K562 (cell line): ENCODE data around the gene MDK. TPM values are rescaled to one million over a fixed set of nuclear protein-coding genes. Genes with fewer than 3 reads are reported as not detected.

Source experiments
- ATAC-seq: fragments of 200-7000 bp; cut with Tn5 transposase; 3 replicates; pipeline ENCODE4 v1.9.1; 2020; ENCODE audit warnings: moderate library complexity
- BruUV-seq: library from RNA; stranded (reverse); fragments of 400-500 nt; replicated peaks from 2 replicates; lab custom pipeline; 2021; lab: Mats Ljungman, UMichigan
- CTCF ChIA-PET: fragments of 300-600 bp; formaldehyde crosslinking; extraction: SDS; loops from one replicate; lab custom pipeline; 2021; ENCODE audit warnings: low intra/inter-chr PET ratio; lab: Yijun Ruan, JAX
- POLR2A ChIA-PET: fragments of 300-600, 350-650 bp; sonication (Branson Sonifier 250); formaldehyde crosslinking; extraction: SDS; loops from one replicate; lab custom pipeline; 2021; ENCODE audit warnings: antibody characterized with exemption, inconsistent platforms; lab: Yijun Ruan, JAX
- DNase-seq, 4 experiments: peaks; one replicate each; pipeline versions ENCODE4 v3.0.0 to v3.0.0-alpha.2; 2011 to 2018; ENCODE audit warnings: low spot score in 3 of 4, mixed read lengths in 3 of 4; ENCODE audit errors: extremely low read depth in 1 of 4
- FAIRE-seq: peaks from 2 replicates; lab custom pipeline; 2011; peaks lifted over from hg19 to GRCh38; lab: Jason Lieb, UNC
- H2AFZ ChIP-seq: 2 replicates; pipeline ENCODE4 v1.6.0; 2011; ENCODE audit warnings: low read depth, low read length, control low read depth, inconsistent platforms
- H3K27ac ChIP-seq: fragments of 200-600 bp; 3 replicates; pipeline ENCODE4 v1.8.0; 2011; ENCODE audit warnings: low read depth, mild to moderate bottlenecking, control low read depth, inconsistent platforms, low read length, moderate library complexity, mixed read lengths; ENCODE audit errors: extremely low read depth
- H3K27me3 ChIP-seq, 2 experiments: fragments of 300-600 bp in 1 of 2; 2 replicates in 1 of 2; 3 replicates in 1 of 2; pipeline versions ENCODE4 v1.6.0 to v1.8.0; 2011; ENCODE audit warnings: inconsistent platforms in 2 of 2, low read length in 2 of 2, mild to moderate bottlenecking in 1 of 2, mixed read lengths in 1 of 2, moderate library complexity in 1 of 2; ENCODE audit not compliant: control insufficient read depth in 2 of 2, insufficient read depth in 2 of 2
- H3K36me3 ChIP-seq: fragments of 300-600 bp; 3 replicates; pipeline ENCODE4 v1.8.0; 2011; ENCODE audit warnings: mild to moderate bottlenecking, low read length, inconsistent platforms; ENCODE audit not compliant: control insufficient read depth, insufficient read depth
- H3K4me1 ChIP-seq, 2 experiments: fragments of 200-600 bp in 1 of 2; replicated peaks in 1 of 2; 2 replicates in 1 of 2; 3 replicates in 1 of 2; pipeline versions ENCODE4 v1.5.1 to v1.8.0; 2011; ENCODE audit warnings: inconsistent platforms in 2 of 2, low read length in 2 of 2, mild to moderate bottlenecking in 1 of 2, mixed read lengths in 1 of 2, moderate library complexity in 1 of 2; ENCODE audit not compliant: control insufficient read depth in 2 of 2, insufficient read depth in 2 of 2
- H3K4me2 ChIP-seq: 2 replicates; pipeline ENCODE4 v1.6.1; 2011; ENCODE audit warnings: low read length, control low read depth, inconsistent platforms, mixed read lengths; ENCODE audit not compliant: insufficient read depth
- H3K4me3 ChIP-seq: fragments of 200-600 bp; sonication (generic), shearing (Covaris generic); 2 replicates; pipeline ENCODE4 v1.5.1; 2016; ENCODE audit warnings: control low read depth, inconsistent platforms
- H3K79me2 ChIP-seq: fragments of 200-600 bp; 3 replicates; pipeline ENCODE4 v1.8.0; 2011; ENCODE audit warnings: low read length, inconsistent platforms; ENCODE audit not compliant: control insufficient read depth, insufficient read depth
- H3K9ac ChIP-seq, 2 experiments: 2 replicates each; pipeline versions ENCODE4 v1.6.0 to v1.6.1; 2011; ENCODE audit warnings: low read depth in 2 of 2, low read length in 2 of 2, control low read depth in 1 of 2, inconsistent platforms in 1 of 2, mild to moderate bottlenecking in 1 of 2, mixed read lengths in 1 of 2; ENCODE audit not compliant: insufficient read depth in 1 of 2
- H3K9me1 ChIP-seq: one replicate; pipeline ENCODE4 v1.6.0; 2011; ENCODE audit warnings: inconsistent platforms, mild to moderate bottlenecking, low read length, moderate library complexity; ENCODE audit not compliant: control insufficient read depth, insufficient read depth
- H3K9me3 ChIP-seq: replicated peaks from 2 replicates; pipeline ENCODE4 v1.5.1; 2011; ENCODE audit warnings: low read depth, low read length, inconsistent platforms; ENCODE audit not compliant: control insufficient read depth, insufficient read depth
- H4K20me1 ChIP-seq: replicated peaks from 2 replicates; pipeline ENCODE4 v1.6.1; 2011; ENCODE audit warnings: low read length, inconsistent platforms, mixed read lengths; ENCODE audit not compliant: control insufficient read depth, insufficient read depth
- BCOR ChIP-seq: fragments of 450-650 bp; IDR thresholded peaks from 2 replicates; pipeline ENCODE4 v1.6.1; 2016
- E2F3 ChIP-seq: fragments of 250-450 bp; sonication (Bioruptor Pico); IDR thresholded peaks from 2 replicates; pipeline ENCODE4 v1.4.0; 2020; ENCODE audit warnings: mild to moderate bottlenecking
- ESRRA ChIP-seq: fragments of 450-650 bp; IDR thresholded peaks from 2 replicates; pipeline ENCODE4 v1.6.1; 2014; ENCODE audit warnings: low read depth, mild to moderate bottlenecking, moderate library complexity, borderline replicate concordance
- EZH2 ChIP-seq: IDR thresholded peaks from 2 replicates; pipeline ENCODE4 v1.6.1; 2012; ENCODE audit warnings: low read depth, mild to moderate bottlenecking, inconsistent platforms, low read length, borderline replicate concordance
- ZBED1 ChIP-seq: IDR thresholded peaks from 2 replicates; pipeline ENCODE4 v1.6.1; 2014
- ZNF175 ChIP-seq: fragments of 200-800 bp; sonication (Bioruptor generic); IDR thresholded peaks from 2 replicates; pipeline ENCODE4 v1.6.1; 2016; ENCODE audit warnings: low read depth, mild to moderate bottlenecking, missing genetic modification characterization, missing compliant biosample characterization
- WGBS: fragments of 100-300 bp; shearing (Covaris generic); methylation state at CpG from one replicate; pipeline ENCODE4 v1.1.6; 2016; ENCODE audit warnings: low coverage, mixed read lengths; ENCODE audit not compliant: insufficient coverage; ENCODE audit errors: missing lambda C conversion rate; 5-methylcytosine and 5-hydroxymethylcytosine counted together
- in situ Hi-C: fragments of 300-500 bp; cut with MboI; formaldehyde crosslinking; loops from 4 replicates; pipeline ENCODE4 v1.15.0; 2018; ENCODE audit warnings: inconsistent platforms, mixed read lengths
- intact Hi-C: fragments of 100-400 bp; cut with micrococcal nuclease; formaldehyde crosslinking; loops from 2 replicates; pipeline ENCODE4 v1.14.2; 2022
- polyA plus RNA-seq, 8 experiments: library from polyadenylated mRNA; depleted of rRNA in 4 of 8; stranded (reverse) in 5 of 8; unstranded in 3 of 8; fragments of >200 nt; fragmentation: Nextera tagmentation in 2 of 8; fragmentation: Illumina TruSeq in 1 of 8; extraction: Ambion mirVana in 2 of 8; extraction: Trizol in 1 of 8; gene quantifications; 2 replicates each; pipeline versions ENCODE4 v1.2.1 to v1.2.3, GENCODE V29; 2011 to 2014; ENCODE audit warnings: inconsistent platforms in 1 of 8, missing spikeins in 1 of 8
- total RNA-seq, 7 experiments: library from RNA; depleted of rRNA in 6 of 7; stranded (reverse); fragments of >200 nt in 6 of 7; fragmentation: Illumina TruSeq in 2 of 7; extraction: Trizol in 2 of 7; gene quantifications; 2 replicates each; pipeline versions ENCODE4 v1.2.1 to v1.2.3, GENCODE V29; 2011 to 2021; ENCODE audit warnings: low replicate concordance in 1 of 7
- TF ChIP-seq, protein P1 (sequence below): fragments of 450-650 bp; IDR thresholded peaks from 2 replicates; pipeline ENCODE4 v1.6.1; 2016; ENCODE audit warnings: low read depth, mild to moderate bottlenecking, moderate library complexity
- TF ChIP-seq, protein P2 (sequence below), 3 experiments: fragments of 200-800 bp in 1 of 3; sonication (Bioruptor generic) in 1 of 3; sonication (generic) in 1 of 3; formaldehyde crosslinking in 1 of 3; IDR thresholded peaks; 2 replicates each; pipeline versions ENCODE4 v1.6.1 to v1.8.0; 2016 to 2022; ENCODE audit warnings: mild to moderate bottlenecking in 2 of 3, missing compliant biosample characterization in 2 of 3, missing genetic modification characterization in 2 of 3, missing genetic modification reagents in 1 of 3

The MDK gene
- total and polyA plus RNA-seq, 9 of the 15 experiments (the other 6 are each of a cell fraction or from before 2014, with no cell fraction given), result 20.7 to 700 (median 350) TPM

DNA sequence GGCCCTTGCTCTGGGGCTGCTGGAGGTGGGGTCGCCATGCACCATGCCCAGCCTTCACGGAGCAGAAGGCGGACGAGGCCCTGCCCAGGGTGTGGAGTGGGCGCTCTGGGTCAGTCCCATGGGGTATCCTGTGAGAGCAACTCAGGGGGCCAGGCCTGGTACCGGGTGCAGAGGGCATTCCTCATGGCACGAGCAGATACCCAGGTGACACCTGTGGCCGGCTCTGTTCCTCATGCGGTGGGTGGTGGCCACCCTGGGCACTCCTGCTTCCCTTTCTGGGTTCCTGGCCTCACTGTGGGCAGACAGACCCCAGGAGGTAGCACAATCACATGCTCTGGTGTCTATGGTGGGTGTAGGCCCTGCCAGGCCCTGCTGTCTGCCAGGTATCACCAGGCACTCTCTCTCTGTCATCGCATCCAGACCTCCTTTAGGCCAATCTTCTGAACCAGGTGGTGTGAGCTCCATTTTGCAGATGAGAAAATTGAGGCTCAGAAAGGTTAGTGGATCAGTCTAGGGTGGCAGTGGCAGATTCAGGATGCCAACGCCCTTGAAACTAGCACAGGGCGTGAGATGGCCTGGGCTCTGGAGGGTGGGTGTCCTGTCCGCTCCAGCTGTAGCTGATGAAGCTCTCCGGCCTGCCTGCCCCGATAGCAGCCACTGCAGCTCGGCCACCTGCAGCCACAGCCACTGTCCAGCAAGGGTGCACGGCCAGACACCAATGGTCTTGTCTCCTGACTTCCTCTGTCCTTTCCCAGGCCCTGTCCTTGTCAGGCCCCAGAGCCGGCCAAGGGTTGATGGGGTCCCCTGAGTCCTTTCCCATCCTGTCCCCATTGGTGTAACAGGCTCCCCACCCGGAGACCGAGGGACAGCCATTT is 19.1 kb upstream of the MDK start:
- H2AFZ ChIP-seq, result no peak overlapping the region
- in situ Hi-C loops, result no loop called here
- peak overlapping the region; percentile 77; the same call in 1 of the 2 replicates for H3K4me2 ChIP-seq
- ATAC-seq, result no peak
- TF ChIP-seq ESRRA, result peak; percentile 79
- TF ChIP-seq ZNF175 (CRISPR knock-in tag), result 0 out of 2 replicates have a peak, but pooled peaks have one; percentile 44
- TF ChIP-seq, protein P1, sequence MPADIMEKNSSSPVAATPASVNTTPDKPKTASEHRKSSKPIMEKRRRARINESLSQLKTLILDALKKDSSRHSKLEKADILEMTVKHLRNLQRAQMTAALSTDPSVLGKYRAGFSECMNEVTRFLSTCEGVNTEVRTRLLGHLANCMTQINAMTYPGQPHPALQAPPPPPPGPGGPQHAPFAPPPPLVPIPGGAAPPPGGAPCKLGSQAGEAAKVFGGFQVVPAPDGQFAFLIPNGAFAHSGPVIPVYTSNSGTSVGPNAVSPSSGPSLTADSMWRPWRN, result no peak
- TF ChIP-seq, protein P2, sequence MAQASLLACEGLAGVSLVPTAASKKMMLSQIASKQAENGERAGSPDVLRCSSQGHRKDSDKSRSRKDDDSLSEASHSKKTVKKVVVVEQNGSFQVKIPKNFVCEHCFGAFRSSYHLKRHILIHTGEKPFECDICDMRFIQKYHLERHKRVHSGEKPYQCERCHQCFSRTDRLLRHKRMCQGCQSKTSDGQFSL (CRISPR knock-in tag; IDR thresholded peaks at IDR 0.05), result 0 out of 2 replicates have a peak, but pooled peaks have one; percentile 27
- TF ChIP-seq, protein P2 (tag; IDR thresholded peaks at IDR 0.05), result no peak
- TF ChIP-seq BCOR, result peak; percentile 50; the same call in 1 of the 2 replicates
- no peak for TF ChIP-seq EZH2
- TF ChIP-seq ZBED1, result 0 out of 2 replicates have a peak, but pooled peaks have one; percentile 13
- 0 out of 2 replicates have a peak, but pooled peaks have one; percentile 32 for TF ChIP-seq E2F3 (CRISPR knock-in tag)
- peaks cover 32% of the 10 kb centered on the region; the same call in 1 of the 3 replicates for H3K36me3 ChIP-seq
- CTCF ChIA-PET, result no interaction called here
- H3K27me3 ChIP-seq, result no peaks in the 10 kb centered on the region
- whole genome bisulfite sequencing, result 86% methylated on average over 19 of the region's 20 CpGs
- POLR2A ChIA-PET, result interaction anchor here (0.6 to 2.0 kb wide), 3 partner anchors 10 to 46 kb away, joined by 3 to 7 read pairs (median 3); no protein-coding TSS in a partner anchor
- H3K4me1 ChIP-seq, result peaks cover 31 to 58% of the 10 kb centered on the region in 2 experiments
- FAIRE-seq, result no peak
- BruUV-seq, result no TSS peak
- no peaks in the 10 kb centered on the region for H3K9me3 ChIP-seq
- peaks cover 52% of the 10 kb centered on the region for H3K79me2 ChIP-seq
- peak overlapping the region; percentile 94 for H3K27ac ChIP-seq
- DNase-seq, result no peak
- H3K9ac ChIP-seq, result peak overlapping the region; percentile 78 to 94; a peak in 3 of 4 replicates
- intact Hi-C loops, result no loop called here
- H4K20me1 ChIP-seq, result no peaks in the 10 kb centered on the region
- peaks cover 2% of the 10 kb centered on the region for H3K9me1 ChIP-seq
- H3K4me3 ChIP-seq, result no peak overlapping the region; the same call in 1 of the 2 replicates
